HG02884 (cell line): ENCODE results near the gene POMT2.

Experiments
- ATAC-seq: cut with Tn5 transposase; IDR thresholded peaks from one replicate; pipeline ENCODE4 v1.9.1; 2021; ENCODE audit warnings: mild to moderate bottlenecking, moderate library complexity; ENCODE audit not compliant: unreplicated experiment

Gene POMT2

DNA sequence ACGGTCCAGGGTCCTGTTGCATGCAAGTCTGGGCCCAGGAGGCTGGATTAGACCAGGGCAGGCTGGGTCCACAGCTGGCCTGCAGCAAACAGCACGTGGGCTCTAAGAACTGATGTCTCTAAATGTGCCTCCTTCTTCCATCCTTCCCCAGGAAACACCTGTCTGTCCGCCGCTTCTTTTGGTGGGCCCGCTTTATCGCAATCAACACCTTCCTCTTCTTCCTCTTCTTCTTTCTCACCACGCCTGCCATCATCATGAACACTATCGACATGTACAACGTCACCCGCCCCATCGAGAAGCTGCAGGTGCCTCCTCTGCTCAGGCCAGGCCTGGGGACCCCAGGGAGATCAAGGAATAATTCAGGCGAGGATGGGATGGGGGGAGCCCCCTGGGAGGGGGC is 77.9 kb downstream of the POMT2 start:
- no peak for ATAC-seq

DNA sequence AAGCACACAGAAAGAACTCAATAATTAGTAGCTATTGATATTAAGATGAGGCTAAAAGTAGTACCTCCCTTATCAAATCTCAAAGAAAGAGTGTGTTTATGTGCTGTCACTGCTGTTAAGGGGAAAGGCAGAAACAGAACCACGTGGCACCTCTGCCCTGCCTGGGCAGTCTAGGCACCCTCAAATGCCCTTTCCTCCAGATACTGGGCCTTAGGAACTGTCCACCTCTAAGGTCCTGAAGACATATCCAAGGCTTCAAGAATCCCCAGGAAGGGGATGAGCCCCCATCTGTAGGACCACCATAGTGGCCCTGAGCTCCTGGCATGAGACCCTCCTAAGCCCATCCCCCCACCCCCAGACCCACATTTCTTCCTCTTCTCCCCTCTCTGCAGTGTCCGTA is 78.7 kb downstream of the POMT2 start:
- no peak for ATAC-seq

DNA sequence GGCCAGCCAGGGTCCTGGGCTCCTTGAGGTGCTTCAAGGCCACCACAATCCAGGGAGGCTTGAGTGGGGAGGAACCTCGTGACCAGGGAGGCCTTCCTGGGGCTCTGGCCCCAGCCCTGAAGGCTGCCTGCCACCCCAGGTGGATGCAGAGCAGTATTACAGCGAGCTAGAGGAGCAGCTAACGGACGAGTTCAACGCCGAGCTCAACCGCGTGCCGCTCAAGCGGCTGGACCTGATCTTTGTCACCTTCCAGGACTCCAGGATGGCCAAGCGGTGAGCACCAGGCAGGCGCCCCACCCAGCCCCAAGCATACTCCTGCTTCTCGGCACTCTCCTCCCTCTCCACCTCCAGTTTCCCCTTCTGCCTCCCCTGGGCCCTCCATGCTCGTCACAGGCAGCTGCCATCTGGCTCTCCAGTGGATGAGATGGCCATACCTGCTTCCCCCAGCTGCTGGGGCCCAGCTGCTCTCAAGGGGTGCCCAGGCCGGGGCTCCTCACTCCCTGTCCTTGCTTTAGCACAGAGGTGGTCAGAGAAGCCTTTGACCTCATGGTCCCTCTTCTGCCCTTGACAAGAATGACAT is 80.3 kb downstream of the POMT2 start:
- ATAC-seq: no peak

DNA sequence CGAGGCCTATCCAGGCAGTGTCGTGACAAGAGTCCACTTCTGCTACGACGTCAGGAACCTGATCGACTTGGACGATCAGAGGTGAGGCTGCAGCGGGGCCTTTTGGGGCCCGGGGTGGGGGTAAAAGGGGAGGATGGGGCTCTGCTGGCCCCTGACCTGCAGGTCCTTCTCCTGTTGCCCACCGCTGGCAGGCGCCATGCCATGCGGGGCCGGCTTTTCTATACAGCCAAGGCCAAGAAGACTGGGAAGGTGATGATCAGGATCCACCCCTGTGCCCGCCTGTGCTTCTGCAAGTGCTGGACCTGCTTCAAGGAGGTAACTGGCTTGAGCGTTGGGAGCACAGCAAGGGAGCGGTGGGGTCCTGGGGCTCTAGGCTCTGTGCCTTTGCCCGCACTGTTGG is 81.3 kb downstream of the POMT2 start:
- no peak for ATAC-seq

DNA sequence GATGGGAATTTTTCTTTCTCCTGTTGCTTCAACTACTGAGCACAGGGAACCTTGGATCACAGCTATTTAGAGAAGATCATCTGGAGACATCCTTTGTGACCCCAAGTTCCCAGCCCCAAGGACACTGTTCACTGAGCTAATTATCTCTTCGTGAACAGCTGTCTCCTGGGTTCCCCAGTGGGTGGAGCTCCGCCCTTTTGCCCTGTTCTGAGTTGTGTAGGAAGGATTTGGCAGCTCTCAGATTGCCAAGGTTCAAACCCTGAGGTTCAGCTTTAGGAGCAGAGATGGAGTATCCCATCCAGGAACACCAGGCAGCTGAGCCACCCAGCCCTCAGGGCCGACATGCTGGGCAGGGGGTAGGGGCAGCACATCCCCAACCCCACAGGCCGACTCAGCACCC is 81.7 kb downstream of the POMT2 start:
- no peak for ATAC-seq

DNA sequence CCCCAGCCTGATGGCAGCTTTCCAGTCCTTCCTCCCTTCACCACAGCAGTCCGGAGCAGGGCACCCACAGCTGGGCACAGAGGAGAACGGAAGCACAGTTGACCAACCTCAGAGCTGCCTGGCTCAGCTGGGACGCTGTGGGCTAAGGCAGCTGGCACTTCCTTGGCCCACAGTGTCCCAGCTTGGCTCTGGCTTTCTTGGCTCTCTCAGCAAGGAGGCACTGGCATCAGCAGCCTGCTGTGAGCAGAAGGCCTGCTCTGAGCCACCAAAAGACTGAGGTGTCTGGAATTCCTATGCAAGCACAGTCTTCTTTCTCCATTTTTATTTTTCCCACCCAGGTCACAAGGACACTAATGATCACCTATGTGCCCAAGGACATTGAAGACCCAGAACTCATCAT is 82.3 kb downstream of the POMT2 start:
- no peak for ATAC-seq

DNA sequence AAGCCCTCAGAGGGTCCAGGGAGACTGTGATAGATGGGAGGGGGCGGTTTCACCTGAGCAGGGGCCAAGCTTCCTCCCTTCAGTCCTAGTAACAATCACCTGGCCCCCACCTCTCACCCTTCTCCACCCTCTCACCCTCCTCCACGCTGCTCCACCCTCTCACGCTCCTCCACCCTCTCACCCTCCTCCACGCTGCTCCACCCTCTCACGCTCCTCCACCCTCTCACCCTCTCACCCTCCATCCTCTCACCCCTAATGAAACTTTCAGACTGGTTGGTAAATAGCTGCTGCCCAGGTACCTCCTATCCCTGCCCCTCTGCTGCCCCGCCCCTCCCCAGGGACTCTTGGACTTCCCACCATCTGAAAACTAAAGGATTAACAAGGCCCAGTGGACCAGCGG is 83.9 kb downstream of the POMT2 start:
- ATAC-seq: no peak

DNA sequence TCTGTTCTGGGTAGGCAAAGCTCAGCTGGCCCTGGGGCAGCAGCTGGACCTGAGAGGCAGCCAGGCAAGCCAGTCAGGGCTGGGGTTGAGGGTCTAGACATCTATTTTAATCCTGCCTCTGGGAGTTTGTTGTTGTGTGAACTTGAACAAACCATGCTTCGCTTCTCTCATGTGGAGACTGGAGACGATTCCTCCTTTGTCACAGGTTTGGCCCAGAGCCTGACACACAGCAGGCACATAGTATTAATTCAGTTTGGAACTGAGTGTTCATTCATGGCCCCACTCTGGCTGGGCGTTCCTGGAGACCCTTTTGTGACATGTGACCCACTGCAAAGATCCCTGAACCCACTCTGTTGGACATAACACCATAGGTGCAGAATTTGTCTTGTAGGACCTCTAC is 89.0 kb downstream of the POMT2 start:
- ATAC-seq: no peak

DNA sequence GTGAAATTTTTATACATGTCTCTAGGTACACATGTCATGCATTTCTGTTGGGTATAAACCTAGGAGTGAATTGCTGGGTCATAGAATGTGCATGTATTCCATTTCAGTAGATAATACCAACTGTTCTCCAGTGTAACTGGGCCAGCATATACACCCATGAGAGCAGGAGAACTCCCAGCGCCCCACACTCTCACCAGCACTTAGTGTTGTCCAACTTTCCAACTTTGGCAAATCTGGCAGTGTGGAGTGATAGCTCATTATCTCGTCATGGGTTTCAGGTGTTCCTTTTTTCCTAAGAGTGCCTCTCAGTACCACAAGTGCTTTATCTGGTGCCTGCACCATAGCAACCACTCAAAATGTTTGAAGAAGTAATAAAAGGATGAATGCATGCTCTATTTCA is 89.8 kb downstream of the POMT2 start:
- ATAC-seq: no peak

DNA sequence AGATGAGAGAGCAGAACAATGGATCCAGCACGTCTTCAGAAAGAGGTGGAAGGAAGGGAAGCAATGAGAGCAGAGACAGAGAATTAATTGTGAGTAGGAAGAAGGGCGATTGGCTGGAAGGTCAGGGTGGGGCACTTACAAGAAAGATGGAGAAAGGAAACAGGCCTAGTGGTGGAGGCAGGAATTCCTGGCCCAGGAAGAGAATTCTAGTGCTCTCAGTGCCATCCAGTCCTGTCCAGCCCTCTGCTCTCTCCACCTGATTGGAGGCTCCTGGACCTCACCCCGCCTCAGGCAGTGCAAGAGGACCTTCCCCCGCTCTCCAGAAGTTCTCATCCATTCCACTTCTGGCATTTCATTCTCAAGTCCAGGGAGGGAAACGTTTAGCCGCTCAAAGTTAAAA is 92.6 kb downstream of the POMT2 start:
- ATAC-seq: no peak

DNA sequence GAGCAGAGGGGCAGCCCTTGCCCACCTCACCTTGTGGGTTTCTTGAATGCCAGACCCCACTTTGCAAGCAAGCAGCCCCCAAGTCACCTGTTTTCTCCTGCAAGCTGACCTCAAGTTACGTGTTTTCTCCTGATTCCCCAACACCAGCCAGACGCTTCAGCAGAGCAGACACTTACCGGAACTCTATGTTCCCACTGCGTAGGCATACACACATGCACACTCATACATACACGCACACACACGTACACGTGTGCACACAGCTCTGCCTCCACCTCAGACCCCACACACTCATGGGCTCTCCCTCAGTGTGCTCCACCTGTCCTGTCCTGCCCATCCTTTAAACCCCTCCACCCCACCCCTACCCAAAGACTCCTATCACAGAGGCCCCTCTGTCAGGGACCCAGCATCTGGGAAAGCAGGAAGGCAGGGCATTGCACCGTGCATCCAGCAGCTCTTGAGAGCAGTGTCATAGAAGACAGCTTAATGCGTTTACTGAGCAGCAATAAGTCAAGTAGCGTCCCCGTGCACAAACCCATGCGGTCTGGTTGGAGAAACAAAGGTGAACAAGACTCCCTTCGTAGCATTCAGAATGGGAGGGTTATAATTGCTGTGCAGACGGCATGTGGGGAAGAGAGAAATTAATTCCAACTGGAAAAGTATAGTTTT is 94.7 kb downstream of the POMT2 start:
- ATAC-seq: no peak

DNA sequence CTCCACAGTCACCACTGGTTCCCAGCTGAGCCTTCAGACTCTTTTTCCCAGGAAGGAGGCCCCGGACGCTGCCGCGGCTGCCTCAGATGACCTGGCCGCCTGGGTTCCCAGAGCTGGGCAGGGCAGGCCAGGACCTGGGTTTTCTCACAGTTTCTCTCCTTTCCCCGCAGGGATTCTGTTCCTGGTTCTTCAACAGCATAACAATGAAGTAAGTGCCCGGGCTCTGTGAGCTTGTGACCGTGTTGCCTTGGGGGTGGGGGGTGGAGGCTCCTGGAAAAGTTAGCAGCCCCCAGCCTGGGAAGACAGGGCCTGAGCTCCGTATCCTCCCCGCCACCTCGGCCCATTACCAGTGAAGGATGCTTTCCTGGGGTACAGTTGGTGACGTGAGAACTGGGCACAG is 95.4 kb downstream of the POMT2 start:
- no peak for ATAC-seq
